HL-60 (cell line): ENCODE data around the gene FNDC3B.

Source experiments
- POLR2AphosphoS5 ChIP-seq: IDR thresholded peaks from 2 replicates; pipeline ENCODE4 v1.6.1; 2012; ENCODE audit warnings: low read depth
- TF ChIP-seq, protein P1 (sequence below): IDR thresholded peaks from one replicate; pipeline ENCODE4 v1.5.1; 2011; ENCODE audit warnings: low read length, control low read depth, inconsistent platforms; ENCODE audit not compliant: insufficient read depth
- TF ChIP-seq, protein P2 (sequence below): IDR thresholded peaks from 2 replicates; pipeline ENCODE4 v1.6.1; 2012; ENCODE audit warnings: low read depth; ENCODE audit not compliant: insufficient replicate concordance

DNA sequence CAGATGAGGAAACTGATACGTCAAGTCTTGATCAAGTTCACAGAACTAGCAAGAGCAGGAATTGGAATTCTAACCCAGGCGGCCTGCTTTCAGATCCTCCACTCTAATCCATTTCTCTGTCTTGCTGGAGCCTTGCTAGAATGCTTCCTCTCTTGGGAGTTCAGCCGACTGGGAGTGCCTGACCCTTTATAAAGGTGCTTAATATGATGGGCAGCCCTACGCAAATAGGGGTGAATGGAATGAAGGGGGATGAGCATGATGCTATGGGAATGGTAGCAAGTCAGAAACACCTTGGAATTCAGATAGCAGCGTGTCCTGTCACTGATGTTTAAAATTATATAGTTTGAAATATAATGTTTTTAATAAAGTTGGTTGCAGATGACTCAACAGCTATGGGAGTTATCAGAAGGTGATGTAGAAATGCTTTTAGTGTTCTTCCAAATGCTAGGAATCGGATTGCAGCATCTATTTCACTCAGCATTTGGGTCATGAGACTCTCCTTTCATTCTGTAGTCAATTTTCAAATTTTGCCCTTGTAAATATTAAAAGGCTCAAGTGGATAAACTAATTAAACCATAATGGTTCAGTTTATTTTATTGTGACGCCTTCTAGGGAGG is 150.7 kb downstream of the FNDC3B start:
- TF ChIP-seq, protein P1, sequence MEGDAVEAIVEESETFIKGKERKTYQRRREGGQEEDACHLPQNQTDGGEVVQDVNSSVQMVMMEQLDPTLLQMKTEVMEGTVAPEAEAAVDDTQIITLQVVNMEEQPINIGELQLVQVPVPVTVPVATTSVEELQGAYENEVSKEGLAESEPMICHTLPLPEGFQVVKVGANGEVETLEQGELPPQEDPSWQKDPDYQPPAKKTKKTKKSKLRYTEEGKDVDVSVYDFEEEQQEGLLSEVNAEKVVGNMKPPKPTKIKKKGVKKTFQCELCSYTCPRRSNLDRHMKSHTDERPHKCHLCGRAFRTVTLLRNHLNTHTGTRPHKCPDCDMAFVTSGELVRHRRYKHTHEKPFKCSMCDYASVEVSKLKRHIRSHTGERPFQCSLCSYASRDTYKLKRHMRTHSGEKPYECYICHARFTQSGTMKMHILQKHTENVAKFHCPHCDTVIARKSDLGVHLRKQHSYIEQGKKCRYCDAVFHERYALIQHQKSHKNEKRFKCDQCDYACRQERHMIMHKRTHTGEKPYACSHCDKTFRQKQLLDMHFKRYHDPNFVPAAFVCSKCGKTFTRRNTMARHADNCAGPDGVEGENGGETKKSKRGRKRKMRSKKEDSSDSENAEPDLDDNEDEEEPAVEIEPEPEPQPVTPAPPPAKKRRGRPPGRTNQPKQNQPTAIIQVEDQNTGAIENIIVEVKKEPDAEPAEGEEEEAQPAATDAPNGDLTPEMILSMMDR, result no peak
- TF ChIP-seq, protein P2, sequence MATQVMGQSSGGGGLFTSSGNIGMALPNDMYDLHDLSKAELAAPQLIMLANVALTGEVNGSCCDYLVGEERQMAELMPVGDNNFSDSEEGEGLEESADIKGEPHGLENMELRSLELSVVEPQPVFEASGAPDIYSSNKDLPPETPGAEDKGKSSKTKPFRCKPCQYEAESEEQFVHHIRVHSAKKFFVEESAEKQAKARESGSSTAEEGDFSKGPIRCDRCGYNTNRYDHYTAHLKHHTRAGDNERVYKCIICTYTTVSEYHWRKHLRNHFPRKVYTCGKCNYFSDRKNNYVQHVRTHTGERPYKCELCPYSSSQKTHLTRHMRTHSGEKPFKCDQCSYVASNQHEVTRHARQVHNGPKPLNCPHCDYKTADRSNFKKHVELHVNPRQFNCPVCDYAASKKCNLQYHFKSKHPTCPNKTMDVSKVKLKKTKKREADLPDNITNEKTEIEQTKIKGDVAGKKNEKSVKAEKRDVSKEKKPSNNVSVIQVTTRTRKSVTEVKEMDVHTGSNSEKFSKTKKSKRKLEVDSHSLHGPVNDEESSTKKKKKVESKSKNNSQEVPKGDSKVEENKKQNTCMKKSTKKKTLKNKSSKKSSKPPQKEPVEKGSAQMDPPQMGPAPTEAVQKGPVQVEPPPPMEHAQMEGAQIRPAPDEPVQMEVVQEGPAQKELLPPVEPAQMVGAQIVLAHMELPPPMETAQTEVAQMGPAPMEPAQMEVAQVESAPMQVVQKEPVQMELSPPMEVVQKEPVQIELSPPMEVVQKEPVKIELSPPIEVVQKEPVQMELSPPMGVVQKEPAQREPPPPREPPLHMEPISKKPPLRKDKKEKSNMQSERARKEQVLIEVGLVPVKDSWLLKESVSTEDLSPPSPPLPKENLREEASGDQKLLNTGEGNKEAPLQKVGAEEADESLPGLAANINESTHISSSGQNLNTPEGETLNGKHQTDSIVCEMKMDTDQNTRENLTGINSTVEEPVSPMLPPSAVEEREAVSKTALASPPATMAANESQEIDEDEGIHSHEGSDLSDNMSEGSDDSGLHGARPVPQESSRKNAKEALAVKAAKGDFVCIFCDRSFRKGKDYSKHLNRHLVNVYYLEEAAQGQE, result no peak
- TF ChIP-seq POLR2AphosphoS5, result no peak
